22Rv1 (cell line): ENCODE results near the gene ADGRL3.
"Not testable (repeated sequence)": the region's sequence is repeated elsewhere in the genome, so short reads cannot be mapped to it uniquely, and the experiment has no call there.

Source experiments
- H3K27ac ChIP-seq: fragments of 450-650 bp; 2 replicates; pipeline ENCODE4 v1.5.1; 2017
- CTCF ChIP-seq: fragments of 450-650 bp; IDR thresholded peaks from 2 replicates; pipeline ENCODE4 v1.5.1; 2017; ENCODE audit warnings: mild to moderate bottlenecking
- ZFX ChIP-seq: fragments of 450-650 bp; IDR thresholded peaks from 2 replicates; pipeline ENCODE4 v1.6.1; 2017; ENCODE audit warnings: antibody characterized with exemption, borderline replicate concordance

The ADGRL3 gene

DNA sequence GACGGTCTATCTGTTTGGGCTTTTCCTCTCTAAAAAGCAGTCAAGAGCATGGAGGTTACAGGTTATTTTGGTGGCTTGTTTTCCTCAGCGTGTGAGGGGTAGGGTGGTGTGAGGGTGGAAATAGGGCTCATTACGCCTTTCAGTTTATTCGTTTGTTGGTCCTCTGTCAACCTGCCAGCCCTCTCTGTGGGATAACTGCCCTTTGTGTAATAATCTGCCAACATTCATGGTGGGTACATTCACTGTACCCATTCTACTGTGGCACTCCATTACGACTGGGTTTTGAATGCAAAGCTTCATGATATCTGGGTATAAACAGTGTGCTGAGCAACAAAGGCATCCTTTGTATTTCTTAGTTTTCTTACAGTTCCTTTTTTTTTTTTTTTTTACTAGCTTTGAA, 136.4 kb downstream of the ADGRL3 start:
- no peak for TF ChIP-seq CTCF
- no peak for TF ChIP-seq ZFX
- no peak overlapping the region for H3K27ac ChIP-seq

DNA sequence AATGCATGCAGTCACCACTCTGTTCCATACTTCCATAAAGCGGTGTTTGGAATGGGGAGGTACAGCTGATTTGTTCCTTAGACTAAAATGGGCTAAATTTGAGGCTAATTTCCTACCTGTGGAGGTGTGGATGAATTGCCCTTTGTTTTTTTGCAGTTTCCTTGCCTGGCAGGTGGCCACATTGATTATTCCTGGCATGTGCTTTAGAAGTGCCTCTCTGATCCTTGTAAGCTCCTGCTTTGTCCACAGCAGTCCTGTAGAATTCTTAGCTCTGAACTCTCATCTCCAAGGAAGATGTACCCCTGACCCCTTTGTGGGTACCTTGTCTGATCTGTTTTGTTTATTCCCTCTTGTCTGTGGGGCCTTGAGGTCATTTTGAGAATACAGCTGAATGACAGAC, 136.8 kb downstream of the ADGRL3 start:
- H3K27ac ChIP-seq = no peak overlapping the region
- TF ChIP-seq CTCF = no peak
- TF ChIP-seq ZFX = no peak

DNA sequence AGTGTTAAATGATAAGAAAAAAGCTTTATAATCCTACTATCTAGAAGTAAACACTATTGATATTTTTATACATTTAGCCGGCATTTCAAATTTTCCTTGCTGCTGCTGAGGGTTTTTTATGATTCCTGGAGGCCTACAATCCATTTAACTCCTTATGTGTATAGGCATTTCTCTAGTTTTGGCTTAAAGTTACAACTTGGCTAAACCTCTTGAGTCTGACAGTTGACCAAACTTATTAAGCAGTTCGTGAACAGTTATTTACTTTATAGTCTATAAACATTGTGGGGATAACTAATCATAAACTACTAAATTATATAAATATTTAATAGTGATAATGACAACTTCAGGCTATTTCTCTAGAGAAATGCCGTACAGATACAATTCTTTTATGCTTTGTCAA, 141.9 kb downstream of the ADGRL3 start:
- TF ChIP-seq CTCF (no peak), ZFX (no peak)
- H3K27ac ChIP-seq = no peak overlapping the region

DNA sequence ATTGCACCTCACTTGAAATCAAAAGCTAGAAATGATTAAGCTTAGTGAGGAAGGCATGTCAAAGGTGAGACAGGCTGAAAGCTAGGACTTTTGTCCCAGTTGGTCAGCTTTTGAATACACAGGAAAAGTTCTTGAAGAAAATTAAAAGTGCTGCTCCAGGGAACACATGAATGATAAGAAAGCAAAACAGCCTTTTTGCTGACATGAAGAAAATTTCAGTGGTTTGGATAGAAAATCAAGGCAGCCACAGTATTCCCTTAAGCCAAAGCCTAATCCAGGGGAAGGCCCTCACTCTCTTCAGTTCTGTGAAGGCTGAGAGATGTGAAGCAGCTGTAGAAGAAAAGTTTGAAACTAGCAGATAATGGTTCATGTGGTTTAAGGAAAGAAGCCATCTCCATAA, 150.8 kb downstream of the ADGRL3 start:
- no peak for TF ChIP-seq ZFX
- TF ChIP-seq CTCF = no peak
- no peak overlapping the region for H3K27ac ChIP-seq

DNA sequence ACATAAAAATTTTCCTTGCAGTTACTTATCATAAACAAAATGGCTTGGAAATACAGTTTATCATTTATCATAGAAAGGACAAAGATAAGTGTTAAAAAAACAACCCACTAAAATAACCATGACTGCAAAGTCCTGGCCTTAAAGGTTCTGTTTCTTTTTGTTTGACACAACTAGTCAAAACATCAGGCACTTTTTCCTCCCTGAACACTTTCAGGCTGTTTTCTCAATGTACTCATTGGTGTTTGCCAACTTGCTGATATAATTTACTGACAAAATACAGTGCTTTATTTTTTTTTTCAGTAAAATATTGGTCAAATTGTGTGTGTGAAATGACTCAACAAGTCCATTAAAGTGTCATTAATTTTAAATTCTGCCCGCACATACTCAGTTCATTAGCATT, 156.6 kb downstream of the ADGRL3 start:
- H3K27ac ChIP-seq = no peak overlapping the region
- TF ChIP-seq ZFX = no peak
- TF ChIP-seq CTCF = no peak

DNA sequence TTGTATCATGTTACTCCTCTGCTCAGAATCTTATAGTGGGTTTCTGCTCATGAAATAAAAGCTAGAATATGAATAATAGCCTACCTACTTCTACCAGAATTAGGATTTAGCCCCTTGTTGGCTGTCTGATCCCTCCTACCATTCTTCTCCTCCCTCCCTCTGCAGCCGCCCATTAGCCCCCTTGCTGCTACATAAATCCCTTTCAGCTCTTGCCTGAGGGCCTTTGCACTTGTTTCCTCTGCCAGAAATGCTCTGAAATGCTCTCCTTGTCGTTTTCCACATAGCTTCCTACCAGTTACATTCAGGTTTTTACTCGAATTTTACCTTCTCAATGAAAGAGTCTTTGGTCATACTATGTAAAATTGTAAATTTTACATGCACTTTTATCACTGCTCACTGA, 159.2 kb downstream of the ADGRL3 start:
- no peak overlapping the region for H3K27ac ChIP-seq
- TF ChIP-seq CTCF (no peak), ZFX (no peak)

DNA sequence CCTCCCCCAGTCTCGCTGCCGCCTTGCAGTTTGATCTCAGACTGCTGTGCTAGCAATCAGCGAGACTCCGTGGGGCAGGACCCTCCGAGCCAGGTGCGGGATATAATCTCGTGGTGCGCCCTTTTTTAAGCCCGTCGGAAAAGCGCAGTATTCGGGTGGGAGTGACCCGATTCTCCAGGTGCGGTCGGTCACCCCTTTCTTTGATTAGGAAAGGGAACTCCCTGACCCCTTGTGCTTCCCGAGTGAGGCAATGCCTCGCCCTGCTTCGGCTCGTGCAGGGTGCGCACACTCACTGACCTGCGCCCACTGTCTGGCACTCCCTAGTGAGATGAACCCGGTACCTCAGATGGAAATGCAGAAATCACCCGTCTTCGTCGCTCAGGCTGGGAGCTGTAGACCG, 172.7 kb downstream of the ADGRL3 start:
- H3K27ac ChIP-seq = not testable (repeated sequence)

- no peak for TF ChIP-seq ZFX
- no peak for TF ChIP-seq CTCF
- no peak overlapping the region for H3K27ac ChIP-seq
Observed at GRCh38 chr4:61373901-61374440, 173.8 kb downstream of the ADGRL3 start.
